Common myeloid progenitor, CD34-positive (primary cell): ENCODE measurements around the gene MPND.

Experiments
- CTCF ChIA-PET: fragments of 350-600 bp; sonication (Branson Sonifier 250); formaldehyde crosslinking; loops from one replicate; lab custom pipeline; 2021; ENCODE audit warnings: antibody characterized with exemption; lab: Charles Lee
- POLR2A ChIA-PET: fragments of 350-600 bp; sonication (Branson Sonifier 250); formaldehyde crosslinking; loops from one replicate; lab custom pipeline; 2021; ENCODE audit warnings: antibody characterized with exemption; lab: Charles Lee
- DNase-seq, 3 donors: peaks; one replicate each; pipeline versions ENCODE4 v3.0.0 to v3.0.0-alpha.2; 2013
- H3K27ac ChIP-seq, 2 experiments: 1 replicate in 1 of 2; 2 replicates in 1 of 2; pipeline ENCODE4 v1.7.0; 2013; ENCODE audit warnings: inconsistent platforms in 2 of 2, low read length in 2 of 2, mild to moderate bottlenecking in 2 of 2, low read depth in 1 of 2, moderate library complexity in 1 of 2; ENCODE audit not compliant: severe bottlenecking in 2 of 2, insufficient read depth in 1 of 2, poor library complexity in 1 of 2
- H3K27me3 ChIP-seq, 5 experiments: replicated peaks in 2 of 5; 1 replicate in 3 of 5; 2 replicates in 2 of 5; pipeline versions ENCODE4 v1.6.1 to v1.7.0; 2013; ENCODE audit warnings: low read length in 4 of 5, mild to moderate bottlenecking in 2 of 5, moderate library complexity in 2 of 5, inconsistent platforms in 1 of 5; ENCODE audit not compliant: insufficient read depth in 5 of 5, control insufficient read depth in 4 of 5
- H3K36me3 ChIP-seq, 4 experiments: 1 replicate in 2 of 4; 2 replicates in 2 of 4; pipeline versions ENCODE4 v1.6.1 to v1.7.0; 2013; ENCODE audit warnings: low read length in 3 of 4, control low read depth in 1 of 4, mild to moderate bottlenecking in 1 of 4; ENCODE audit not compliant: control insufficient read depth in 4 of 4, insufficient read depth in 4 of 4
- H3K4me1 ChIP-seq, 4 experiments: 1 replicate in 3 of 4; 2 replicates in 1 of 4; pipeline versions ENCODE4 v1.6.1 to v1.7.1; 2013; ENCODE audit warnings: low read length in 3 of 4, mild to moderate bottlenecking in 3 of 4, control low read depth in 1 of 4, inconsistent platforms in 1 of 4, moderate library complexity in 1 of 4; ENCODE audit not compliant: control insufficient read depth in 4 of 4, insufficient read depth in 4 of 4; ENCODE audit errors: control extremely low read depth in 1 of 4
- H3K4me3 ChIP-seq, 7 experiments: 1 replicate in 4 of 7; 2 replicates in 3 of 7; pipeline versions ENCODE4 v1.5.1 to v1.7.0; 2013; ENCODE audit warnings: mild to moderate bottlenecking in 7 of 7, low read length in 6 of 7, moderate library complexity in 6 of 7, inconsistent platforms in 2 of 7, low read depth in 2 of 7, control low read depth in 1 of 7; ENCODE audit not compliant: insufficient read depth in 4 of 7, control insufficient read depth in 1 of 7; ENCODE audit errors: extremely low read depth in 1 of 7
- H3K9me3 ChIP-seq, 5 experiments: 1 replicate in 4 of 5; 2 replicates in 1 of 5; pipeline versions ENCODE4 v1.6.1 to v1.7.1; 2013; ENCODE audit warnings: low read length in 4 of 5, mild to moderate bottlenecking in 2 of 5, inconsistent platforms in 1 of 5, low read depth in 1 of 5, moderate library complexity in 1 of 5; ENCODE audit not compliant: control insufficient read depth in 4 of 5, insufficient read depth in 2 of 5; ENCODE audit errors: control extremely low read depth in 1 of 5
- WGBS: methylation state at CpG from one replicate; pipeline ENCODE4 v1.1.5; 2013; ENCODE audit not compliant: insufficient coverage; 5-methylcytosine and 5-hydroxymethylcytosine counted together

Gene MPND

DNA sequence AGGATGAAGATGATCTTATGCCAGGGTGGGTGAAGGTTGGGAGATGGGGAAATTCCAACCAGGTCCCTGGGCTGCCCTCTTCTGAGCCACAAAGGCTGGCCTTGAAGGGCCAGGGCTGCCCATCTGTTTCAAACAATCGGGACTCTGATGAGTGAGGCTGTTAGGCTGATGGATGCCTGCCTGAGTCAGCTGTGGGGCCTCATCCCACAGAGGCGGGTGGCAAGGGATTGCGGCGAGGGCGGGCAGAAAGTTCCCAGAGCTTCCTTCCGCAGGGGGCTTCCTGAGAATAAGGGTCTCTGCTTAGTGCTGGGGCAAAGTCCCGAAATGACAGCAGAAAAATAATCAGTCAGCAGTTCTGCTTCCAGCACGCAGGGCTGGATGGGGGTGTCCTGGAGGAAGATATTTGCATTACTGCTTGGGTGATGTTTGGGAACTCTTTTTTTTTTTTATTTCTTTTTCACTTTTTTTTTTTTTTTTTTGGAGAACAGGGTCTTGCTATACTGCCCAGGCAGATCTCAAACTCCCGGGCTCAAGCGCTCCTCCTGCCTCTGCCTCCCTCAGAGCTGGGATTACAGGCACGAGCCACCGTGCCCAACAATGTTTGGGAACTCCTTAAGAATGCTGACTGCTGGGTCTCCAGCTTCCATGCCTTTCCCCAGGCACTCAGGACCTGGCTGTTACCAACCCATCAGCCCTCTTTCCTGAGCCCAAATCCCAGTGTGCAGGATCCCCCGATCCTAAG, 42.9 kb downstream of the MPND start:
- Histone ChIP-seq H3K4me1 (peaks cover 0 to 25% (median 16%) of the 10 kb centered on the region in 4 experiments), H3K27me3 (no peaks in the 10 kb centered on the region), H3K9me3 (no peaks in the 10 kb centered on the region), H3K27ac (no peak overlapping the region), H3K36me3 (peaks cover 0 to 47% (median 20%) of the 10 kb centered on the region in 4 experiments), H3K4me3 (no peak overlapping the region)
- WGBS: 97% methylated on average over 10 of the region's 13 CpGs
- ChIA-PET CTCF (interaction anchor here (1.6 to 1.9 kb wide), 3 partner anchors 8 to 14 kb away, joined by 4 to 12 read pairs (median 5); partner anchors contain the start of gene SH3GL1), POLR2A (no interaction called here)
- no peak for DNase-seq

DNA sequence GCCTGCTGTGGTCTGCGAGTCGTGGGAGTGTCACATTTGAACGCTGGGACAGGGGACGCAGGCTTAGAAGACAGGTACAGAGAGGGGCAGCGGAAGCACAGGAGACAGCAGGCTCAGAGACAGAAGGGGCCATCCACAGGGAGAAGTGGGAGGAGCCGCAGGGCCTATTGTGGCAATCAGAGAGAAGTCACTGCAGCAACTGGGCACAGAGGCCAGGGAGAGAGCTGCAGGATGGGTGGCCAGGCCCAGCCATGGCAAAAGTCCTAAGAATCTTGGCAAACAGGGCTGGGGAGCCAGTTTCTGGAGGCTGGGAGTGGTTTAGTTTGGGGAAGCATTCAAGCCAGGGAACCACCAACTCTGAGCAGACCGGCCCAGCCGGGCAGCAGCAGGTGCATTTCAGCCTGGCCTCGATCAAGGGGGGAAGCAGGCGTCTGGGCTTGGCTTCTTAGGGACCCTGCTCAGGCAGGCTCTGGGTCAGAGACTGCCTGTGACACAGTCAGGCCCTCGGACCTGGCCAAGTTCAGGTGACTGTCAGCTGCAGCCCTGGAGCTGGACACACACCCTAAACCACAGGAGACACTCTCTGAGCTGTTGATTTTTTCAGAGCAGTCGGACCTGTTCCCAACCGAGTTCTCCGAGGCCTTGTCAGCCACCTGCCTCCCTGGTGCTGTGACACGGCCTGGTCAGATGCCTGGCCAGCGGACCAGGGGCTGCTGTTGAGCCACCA, 45.1 kb downstream of the MPND start:
- no peaks in the 10 kb centered on the region for H3K9me3 ChIP-seq

DNA sequence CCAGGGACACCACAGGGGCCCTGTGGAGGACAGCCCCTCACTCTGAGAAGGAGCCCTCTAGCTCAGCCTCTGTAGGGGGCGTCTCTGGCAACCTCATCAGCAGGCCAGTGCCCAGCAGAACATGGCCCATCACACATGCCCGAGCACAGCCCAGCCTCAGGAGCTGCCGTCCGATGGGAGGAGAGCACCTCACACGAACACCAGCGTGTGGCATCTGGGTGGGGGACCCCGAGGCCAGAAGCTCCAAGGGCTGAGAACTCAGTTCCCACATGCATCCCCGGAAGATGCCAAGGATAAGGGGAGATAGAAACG, 45.7 kb downstream of the MPND start:
- H3K4me1 ChIP-seq: peaks cover 0 to 37% (median 23%) of the 10 kb centered on the region in 4 experiments
- peaks cover 0 to 48% (median 15%) of the 10 kb centered on the region in 4 experiments for H3K36me3 ChIP-seq
- POLR2A ChIA-PET: no interaction called here
- H3K27me3 ChIP-seq: no peaks in the 10 kb centered on the region
- 95% methylated on average over 8 of the region's 9 CpGs for whole genome bisulfite sequencing
- H3K9me3 ChIP-seq: no peaks in the 10 kb centered on the region
- CTCF ChIA-PET: interaction anchor here (0.9 to 2.5 kb wide), 4 partner anchors 11 to 19 kb away, joined by 3 to 7 read pairs (median 6); partner anchors contain the start of genes CHAF1A and SH3GL1
- no peak overlapping the region for H3K27ac ChIP-seq
- no peak overlapping the region for H3K4me3 ChIP-seq
- DNase-seq: no peak

More for the DNA sequence above, 45.1 kb downstream of the MPND start:
- DNase-seq: no peak
- H3K27ac ChIP-seq: no peak overlapping the region
- peaks cover 0 to 53% (median 19%) of the 10 kb centered on the region in 4 experiments for H3K36me3 ChIP-seq
- H3K4me1 ChIP-seq: peaks cover 0 to 37% (median 23%) of the 10 kb centered on the region in 4 experiments
- WGBS: over 99% methylated on average over 16 of the region's 16 CpGs
- H3K27me3 ChIP-seq: no peaks in the 10 kb centered on the region
- H3K4me3 ChIP-seq: no peak overlapping the region
- ChIA-PET CTCF (interaction anchor here (0.8 to 2.5 kb wide), 6 partner anchors 10 to 46 kb away, joined by 3 to 7 read pairs (median 4); partner anchors contain the start of genes CHAF1A and SH3GL1), POLR2A (no interaction called here)

DNA sequence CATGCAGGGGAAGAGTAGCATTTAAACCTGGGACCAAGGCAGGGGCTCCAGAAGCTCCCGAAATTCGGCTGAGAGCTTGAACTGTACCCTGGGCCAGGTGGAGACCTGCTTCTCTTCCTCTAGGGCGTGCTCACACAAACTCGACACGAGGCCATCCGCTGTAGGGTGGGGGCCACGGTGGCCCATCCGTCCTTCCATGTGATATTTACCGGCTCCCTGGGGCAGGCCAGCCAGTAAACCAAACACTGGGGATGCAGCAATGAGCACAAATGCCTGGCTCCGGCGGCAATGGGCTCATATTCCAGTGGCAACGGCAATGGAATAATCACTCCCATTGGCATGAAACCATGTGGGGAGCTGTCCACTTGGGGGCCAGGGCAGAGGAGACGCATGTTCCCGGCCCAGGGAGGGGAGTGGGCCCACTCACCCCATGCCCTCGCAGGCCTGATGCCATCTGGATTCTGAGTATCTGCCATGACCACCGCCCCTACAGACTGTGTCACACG, 46.2 kb downstream of the MPND start:
- Histone ChIP-seq H3K9me3 (no peaks in the 10 kb centered on the region), H3K4me1 (peaks cover 0 to 40% (median 23%) of the 10 kb centered on the region in 4 experiments), H3K4me3 (no peak overlapping the region), H3K27ac (no peak overlapping the region), H3K36me3 (peaks cover under 1 to 47% (median 12%) of the 10 kb centered on the region in 4 experiments), H3K27me3 (no peaks in the 10 kb centered on the region)
- POLR2A ChIA-PET: interaction anchor here (1.5 kb wide), 1 partner anchor 11 kb away, joined by 4 read pairs; the partner anchor contains the start of gene SH3GL1
- no peak for DNase-seq
- 92% methylated on average over 17 of the region's 17 CpGs for WGBS
- CTCF ChIA-PET: interaction anchor here (0.9 to 3.7 kb wide), 5 partner anchors 12 to 20 kb away, joined by 3 to 19 read pairs (median 4); partner anchors contain the start of genes CHAF1A and SH3GL1

DNA sequence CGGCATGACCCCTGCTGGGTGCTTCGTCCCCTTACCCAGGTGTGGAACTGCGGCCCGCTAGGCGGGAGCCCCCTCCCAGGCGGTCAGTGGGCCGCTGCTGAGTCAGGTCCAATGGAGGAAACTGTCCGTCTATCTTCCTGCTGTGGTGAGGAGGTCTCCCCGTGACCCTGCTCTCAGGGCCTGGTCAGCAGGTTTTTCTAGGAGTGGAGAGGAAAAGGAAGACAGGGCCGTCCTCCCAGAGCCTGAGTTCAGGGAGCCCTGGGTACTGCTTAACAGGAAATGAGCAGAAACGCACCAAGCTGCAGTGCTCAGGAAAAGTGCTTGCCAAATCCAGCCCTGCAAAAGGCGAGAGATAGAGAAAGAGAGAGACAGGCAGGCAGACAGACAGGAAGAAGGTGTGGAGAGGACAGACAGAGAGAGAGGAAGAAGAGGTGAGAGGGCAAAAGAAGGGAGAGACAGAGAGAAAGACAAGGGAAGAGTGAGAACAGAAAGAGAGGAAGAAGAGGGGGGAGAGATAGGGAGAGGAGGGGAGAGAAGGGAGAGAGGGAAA, 46.7 kb downstream of the MPND start:
- CTCF ChIA-PET: interaction anchor here (1.1 to 3.7 kb wide), 7 partner anchors 7 to 40 kb away, joined by 3 to 19 read pairs (median 6); partner anchors contain the start of genes CHAF1A and SH3GL1
- POLR2A ChIA-PET: interaction anchor here (1.5 kb wide), 1 partner anchor 10 kb away, joined by 4 read pairs; the partner anchor contains the start of gene SH3GL1
- DNase-seq: no peak
- Histone ChIP-seq H3K36me3 (peaks cover 5 to 47% (median 14%) of the 10 kb centered on the region in 4 experiments), H3K27me3 (no peaks in the 10 kb centered on the region), H3K4me1 (peaks cover 0 to 40% (median 23%) of the 10 kb centered on the region in 4 experiments), H3K4me3 (peak overlapping the region in 3 of 7 experiments; percentile 19 to 32 (median 23)), H3K9me3 (no peaks in the 10 kb centered on the region), H3K27ac (peak overlapping the region in 1 of 2 experiments; percentile 63)
- 57% methylated on average over 12 of the region's 12 CpGs for WGBS

DNA sequence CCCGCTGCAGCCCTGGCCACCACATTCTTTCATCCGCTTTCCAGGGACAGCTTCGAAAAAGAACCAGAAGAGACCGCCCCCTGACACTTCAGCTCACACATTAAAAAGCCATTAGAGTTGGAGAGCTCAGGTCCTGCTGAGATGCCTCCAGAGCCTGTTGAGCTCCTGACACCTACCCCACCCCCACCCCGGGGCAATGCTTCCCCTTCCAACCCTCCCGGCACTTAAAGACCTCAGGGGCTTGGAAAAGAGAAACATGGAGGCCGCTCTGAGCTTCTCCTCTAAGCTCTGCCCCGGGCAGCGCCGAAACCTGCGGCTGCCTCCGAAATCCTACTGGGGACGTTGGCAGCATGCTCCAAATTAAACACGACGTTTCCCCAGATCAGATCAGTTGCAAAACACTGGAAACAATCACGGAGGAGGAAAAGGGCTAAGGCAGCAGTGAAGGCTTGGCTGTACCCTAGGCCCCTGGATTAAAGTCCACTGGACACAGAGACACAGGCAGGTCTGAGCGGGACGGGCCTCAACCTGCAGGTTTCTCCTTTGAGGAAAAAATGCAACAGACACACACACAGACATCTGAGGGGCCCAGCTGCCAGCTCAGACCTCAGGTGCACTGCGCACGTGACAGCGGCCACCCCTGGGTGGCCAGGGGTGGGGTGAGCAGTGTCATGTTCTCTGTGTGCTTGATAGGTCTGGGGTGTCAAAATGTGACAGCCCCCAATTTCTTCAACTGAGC, 47.4 kb downstream of the MPND start:
- ChIA-PET POLR2A (interaction anchor here (0.8 to 1.8 kb wide), 3 partner anchors 9 to 124 kb away, joined by 3 to 6 read pairs (median 4); partner anchors contain the start of gene SH3GL1), CTCF (interaction anchor here (1.1 to 6.2 kb wide), 7 partner anchors 8 to 39 kb away, joined by 3 to 22 read pairs (median 6); partner anchors contain the start of genes CHAF1A and SH3GL1)
- H3K4me3 ChIP-seq: peak overlapping the region in 2 of 7 experiments; percentile 19 to 23
- no peak for DNase-seq
- peak overlapping the region in 1 of 2 experiments; percentile 63 for H3K27ac ChIP-seq
- peaks cover 0 to 39% (median 23%) of the 10 kb centered on the region in 4 experiments for H3K4me1 ChIP-seq
- H3K9me3 ChIP-seq: no peaks in the 10 kb centered on the region
- H3K36me3 ChIP-seq: peaks cover 7 to 45% (median 14%) of the 10 kb centered on the region in 4 experiments
- H3K27me3 ChIP-seq: no peaks in the 10 kb centered on the region
- WGBS: 63% methylated on average over 15 of the region's 21 CpGs
